NCI-H510A treated with DMSO at 0.1 percent for 48 hours (cell line): Measurements from ENCODE around the gene ATOSB.
A peak's percentile ranks its signal among the peaks of the same experiment; 100 is the strongest.

Source experiments
- DNase-seq: peaks from one replicate; lab custom pipeline; 2025; lab: John Stamatoyannopoulos, UW

ATOSB gene

DNA sequence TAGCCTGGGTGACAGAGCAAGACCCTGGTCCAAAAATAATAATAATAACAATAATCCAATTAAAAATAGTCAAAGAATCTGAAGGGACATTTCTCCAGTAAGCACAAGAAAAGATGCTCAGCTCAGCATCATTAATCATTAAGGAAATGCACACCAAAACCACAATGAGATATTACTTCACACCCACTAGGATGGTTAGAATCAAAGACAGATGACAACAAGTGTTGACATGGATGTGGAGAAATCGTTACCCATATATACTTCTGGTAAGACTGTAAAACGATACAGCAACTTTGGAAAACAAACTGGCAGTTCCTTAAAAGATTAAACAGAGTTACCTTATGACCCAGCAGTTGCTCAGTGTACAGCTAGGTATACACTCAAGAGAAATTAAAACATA, 30.6 kb downstream of the ATOSB start:
- DNase-seq: no peak

DNA sequence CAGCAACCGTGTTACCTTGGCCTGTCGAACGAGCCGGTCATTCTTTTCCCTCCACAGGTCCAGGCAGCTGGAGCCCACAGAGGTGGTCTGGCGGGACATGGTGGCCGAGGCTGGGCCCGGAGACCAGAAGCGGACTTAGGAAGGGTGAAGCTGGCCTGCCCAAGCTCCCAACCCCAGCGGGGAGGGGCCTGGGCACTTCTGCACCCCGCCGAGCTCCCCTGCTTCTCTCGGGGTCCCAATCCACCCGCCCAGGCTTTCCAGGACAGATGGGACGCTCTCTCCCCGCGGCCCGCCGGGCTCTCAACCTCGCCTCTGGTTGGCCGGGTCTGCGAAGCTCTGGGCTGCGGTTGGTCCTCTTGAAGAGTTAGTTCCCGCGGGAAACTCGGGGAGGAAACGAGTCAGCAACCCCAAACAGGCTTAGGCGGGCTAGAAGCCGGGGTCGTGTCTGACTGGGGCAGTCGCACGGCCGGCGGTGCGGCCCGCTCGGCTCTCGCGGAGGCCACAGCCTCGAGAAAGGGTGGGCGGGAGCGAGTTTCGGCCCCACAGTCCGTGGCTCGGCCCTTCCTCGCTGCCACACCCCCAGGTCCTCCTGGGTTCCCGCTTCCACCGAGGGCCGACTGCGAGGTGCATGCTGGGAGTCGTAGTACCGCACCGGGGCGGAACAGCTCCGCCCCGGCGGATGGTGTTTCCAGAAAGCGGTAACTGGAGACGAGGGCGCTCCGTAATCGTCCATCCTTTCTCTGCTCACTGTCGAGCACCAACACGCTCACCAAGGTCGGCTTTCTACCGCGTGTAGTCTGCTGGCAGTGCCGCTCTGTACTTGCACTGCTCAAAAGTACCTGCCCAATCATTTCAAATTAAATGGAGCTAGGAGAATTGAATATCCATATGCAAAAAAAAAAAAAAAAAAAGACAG, 36.0 kb downstream of the ATOSB start, which contains the start of gene FANCG:
TSS of gene FANCG (minus strand) at position 517 of the 916 bp plus-strand sequence. CDS start at position 99, 418 bp downstream.
- DNase-seq: peak; percentile 79

DNA sequence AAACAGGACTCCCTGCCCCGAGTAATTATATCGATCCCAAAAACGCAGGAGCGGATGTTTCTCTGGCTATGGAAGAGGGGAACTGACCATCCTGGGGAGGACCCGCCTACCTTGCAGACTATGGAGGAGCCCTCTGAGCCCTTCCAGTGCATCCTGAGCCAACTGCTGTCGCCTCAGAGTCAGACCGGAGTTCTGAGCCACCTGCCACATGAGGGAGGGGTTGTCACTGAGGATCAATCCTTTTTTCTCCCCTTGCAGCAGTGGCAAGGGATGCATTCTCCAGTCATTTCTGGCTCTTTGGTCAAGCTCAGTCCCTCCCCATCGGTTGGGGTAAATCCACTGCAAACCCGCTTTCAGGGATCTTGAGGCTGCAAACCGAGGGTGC, 36.6 kb downstream of the ATOSB start:
- DNase-seq: no peak

DNA sequence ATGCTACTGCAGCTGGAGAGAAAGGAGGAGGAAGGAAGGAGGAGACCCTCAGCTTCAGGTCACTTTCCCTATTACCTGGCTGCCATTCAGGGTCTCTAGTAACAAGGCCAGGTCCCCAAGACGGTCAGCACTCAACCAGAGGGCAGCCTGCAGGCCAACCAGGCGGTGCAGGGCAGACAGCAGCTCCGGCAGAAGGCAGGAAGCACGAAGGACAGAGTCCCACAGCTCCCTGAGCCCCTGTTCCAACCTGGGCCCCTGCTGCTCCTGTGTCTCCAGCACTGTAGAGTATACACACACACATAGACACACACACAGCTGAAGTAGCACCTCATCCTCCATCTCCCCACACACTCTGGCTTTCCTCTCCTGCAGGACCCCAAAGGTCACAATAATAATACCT, 37.6 kb downstream of the ATOSB start:
- no peak for DNase-seq

DNA sequence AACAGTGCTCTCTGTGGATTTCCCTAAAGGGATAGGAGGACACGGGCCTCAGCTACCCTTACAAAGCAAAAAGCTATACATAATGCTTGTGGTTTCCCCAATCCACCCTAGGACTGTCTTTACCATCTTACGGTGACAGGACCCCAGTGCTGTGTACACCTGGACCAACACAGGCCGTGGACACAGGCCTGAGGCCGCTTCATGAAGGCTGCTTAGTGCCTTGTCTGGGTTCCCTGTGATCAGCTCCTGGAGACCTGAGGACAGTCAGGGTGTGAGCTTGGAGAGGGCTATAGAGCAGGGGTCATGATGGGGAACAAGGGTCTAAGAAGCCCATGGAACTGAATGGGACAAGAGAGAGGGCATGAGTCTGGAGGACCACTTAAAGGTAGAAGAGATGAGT, 38.8 kb downstream of the ATOSB start:
- DNase-seq: no peak

DNA sequence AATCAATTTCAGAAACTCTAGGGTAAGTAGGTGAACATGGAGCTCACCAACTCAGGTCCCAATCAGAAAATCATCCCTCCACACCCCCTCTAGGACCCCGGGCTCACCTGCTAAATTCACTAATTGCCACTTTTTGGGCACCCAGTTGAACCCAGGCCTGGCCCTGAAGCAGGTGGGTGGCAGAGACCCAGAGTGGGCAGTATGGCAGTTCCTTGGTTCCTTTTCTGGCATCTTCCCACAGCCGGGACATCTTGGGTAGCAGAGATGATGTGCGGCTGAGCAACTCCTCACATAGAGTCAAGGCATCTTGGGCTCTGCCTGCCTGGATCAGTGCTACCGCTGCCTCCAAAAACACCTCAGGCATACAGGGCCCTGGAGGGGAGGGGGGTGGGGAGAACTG, 40.3 kb downstream of the ATOSB start:
- no peak for DNase-seq

DNA sequence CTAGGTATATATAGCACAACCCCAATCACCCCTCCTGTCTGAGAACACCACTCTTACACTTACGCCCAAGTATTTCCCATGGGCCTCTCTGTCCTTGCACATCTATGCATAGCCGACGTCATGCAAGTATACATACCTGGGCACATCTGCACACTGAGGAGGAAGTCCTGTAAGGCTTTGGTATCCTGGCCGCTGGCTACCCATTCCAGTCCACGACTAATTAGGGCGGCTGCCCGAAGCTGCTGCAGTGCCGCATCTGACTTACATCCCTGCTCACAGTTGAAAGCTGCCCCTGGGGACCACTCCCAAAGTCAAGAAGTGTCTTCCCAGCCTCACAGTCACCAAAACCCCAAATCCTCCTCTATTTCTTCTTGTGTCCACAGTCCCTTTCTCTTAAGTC, 40.9 kb downstream of the ATOSB start:
- DNase-seq: no peak

DNA sequence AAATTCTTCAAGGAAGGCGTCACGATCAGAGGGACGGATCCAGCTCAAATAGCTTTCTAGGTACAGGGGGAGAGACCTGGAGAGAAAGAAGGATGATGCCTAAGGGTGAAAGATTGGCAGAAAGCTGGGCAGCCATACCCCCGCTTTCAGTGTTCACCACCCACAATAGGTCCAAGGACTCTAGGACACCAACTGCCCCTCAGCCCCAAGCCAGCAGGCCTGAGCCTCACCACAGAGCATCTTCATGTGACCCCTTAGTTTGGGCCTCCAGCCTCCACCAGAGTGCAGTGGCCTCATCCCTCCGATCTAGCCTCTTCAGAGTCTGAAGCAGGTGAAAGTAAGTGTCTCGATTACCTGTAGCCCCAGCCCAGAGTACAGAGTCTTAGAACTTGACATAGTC, 41.5 kb downstream of the ATOSB start:
- no peak for DNase-seq

DNA sequence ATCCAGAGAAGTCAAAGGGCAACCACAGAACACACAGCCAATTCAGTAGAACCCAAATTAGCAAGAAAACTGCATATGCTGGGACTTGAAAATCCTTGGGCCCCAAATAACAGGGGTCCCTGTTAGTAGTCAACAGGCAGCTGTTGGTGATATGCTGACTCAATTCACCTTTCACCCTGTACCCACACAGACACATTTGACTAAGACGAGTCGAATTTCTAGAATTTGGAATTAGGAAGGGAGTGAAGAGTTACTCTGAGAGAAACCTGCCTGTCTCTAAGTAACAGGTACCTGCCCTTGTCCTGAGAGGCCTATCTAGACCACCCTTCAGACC, 42.4 kb downstream of the ATOSB start:
- no peak for DNase-seq

DNA sequence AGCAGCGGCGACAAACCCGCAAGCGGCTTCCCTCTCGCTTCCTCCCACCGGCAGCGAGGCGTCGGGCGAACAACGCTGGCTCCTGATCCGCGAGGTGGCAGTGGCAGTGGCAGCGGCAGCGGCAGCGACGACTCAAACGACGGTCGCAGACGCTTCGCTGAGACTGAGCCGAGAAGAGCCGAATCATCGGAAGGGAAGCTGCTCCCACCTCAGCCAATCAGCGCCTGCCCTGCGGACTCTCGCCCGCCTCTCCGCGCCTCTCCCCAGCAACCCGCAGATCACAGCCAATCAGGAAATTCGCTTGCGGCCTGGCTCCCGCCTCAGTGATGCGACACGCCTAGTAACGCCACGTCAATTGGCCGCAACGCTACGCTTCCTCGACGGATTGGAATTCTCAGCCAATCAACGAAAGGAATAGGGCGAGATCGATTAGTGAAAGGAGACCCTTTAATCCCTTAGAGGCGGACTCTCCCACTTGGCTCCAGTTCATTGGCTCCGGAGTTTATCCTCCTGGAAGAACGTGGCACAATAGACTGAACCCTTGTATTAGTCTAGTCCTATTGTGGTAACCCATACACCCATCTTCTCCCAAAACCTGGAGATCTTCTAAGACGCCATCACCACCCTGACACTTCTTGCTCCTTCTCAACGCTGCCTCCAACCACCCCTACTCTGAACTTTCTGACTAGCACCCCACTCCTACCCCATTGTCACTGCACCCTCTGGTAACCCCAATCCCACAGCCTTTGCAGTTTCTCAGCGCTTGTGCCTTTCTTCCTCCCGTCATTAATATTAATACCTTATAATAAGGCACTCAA, 43.0 kb downstream of the ATOSB start, which contains the start of gene VCP:
TSS of gene VCP (minus strand) at position 165 of the 818 bp plus-strand sequence. CDS start 272 bp downstream, outside the sequence.
- peak; percentile 95 for DNase-seq

DNA sequence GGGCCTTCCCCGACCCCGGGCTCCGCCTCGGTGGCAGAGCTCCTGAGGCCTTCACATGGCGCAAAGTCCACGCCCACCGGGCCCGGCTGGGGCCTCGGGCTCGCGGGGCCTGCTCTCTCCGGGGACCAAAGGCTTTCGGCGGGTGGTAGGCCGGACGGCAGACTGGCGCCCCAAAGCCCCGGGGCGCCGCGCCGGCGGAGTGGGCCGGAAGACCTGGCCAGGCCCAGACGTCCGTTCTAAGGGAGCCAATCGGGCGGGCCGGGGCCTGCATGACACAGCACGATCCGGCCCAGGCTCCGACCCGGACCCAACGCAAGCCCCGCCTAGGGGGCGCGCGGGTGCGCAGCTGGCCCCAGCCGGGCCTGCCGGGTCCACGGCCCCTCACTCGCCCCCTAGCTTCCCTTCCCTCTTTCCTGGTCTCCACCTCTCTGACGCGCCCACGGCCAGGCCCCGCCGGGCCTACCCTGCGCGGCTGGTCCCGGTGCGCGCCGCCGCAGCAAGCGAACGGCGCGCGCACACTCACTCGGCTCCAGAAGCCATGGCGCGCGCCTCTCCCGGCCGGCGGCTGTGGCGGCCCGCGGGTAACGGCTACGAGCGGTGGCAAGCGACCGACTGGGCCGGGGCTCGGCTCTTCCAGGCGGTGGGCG, 43.7 kb downstream of the ATOSB start:
- DNase-seq: peak; percentile 19

DNA sequence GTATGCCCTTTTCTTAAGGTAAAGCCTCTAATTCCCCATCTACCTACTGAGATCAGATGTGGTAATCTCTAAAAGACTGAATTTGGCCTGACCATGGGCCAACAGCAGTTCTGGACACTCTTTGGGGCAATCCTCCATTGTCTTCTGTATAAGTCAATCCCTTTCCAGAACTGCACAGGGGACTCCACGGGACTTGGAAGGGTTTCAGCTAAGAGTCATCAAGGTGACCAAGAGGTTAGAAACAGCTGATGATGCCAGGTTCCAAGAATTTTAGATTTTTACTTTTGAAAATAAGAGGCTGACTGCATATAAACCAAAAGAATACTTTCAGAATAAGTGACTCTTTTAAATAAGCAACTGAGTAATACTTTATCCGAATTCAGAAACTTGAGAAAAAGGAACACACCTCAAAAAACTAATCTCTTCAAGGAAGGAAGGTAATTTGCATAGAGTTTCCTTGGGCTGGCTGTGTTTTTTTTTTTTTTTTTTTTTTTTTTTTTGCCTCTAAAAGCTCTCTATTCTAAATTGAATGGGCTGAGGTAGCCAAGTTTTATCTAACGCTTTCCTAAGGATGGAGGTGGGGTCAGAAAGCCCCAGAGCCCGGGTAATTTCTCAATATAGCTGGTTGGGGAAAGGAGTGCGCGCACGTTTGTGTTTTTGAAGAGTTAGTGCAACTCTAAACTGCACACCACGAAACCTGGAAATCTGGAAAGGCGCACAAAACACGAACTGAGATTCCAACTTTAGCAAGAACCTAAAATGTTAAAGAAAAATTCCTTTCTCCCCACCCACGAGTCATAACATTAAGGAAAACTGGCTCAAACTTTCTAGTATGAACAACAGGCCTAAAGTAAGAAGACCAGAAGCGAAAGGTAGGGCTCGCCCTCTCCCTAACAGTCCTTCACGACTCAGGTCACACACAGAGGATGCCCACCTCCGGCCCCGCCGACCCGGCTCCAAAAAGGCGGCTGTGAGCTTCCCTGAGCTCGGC, 44.5 kb downstream of the ATOSB start:
- DNase-seq: no peak

DNA sequence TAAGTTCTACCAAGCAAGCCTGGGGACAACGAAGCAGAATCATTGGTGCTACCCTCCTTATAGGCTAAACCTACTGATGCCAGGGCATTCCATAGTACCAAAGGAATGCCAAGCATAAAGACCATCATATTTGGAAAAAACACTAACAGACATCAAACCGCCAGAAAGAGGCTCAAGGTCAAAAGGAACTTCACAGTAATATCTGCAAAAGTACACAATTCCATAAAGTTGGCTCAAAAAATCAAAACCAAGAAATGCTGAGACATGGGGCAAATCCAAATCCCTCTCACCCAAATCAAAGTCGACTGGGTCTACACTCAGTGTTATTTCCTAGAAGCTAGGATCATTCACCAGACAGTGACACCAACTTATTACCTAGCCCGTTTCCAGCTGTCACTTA, 46.6 kb downstream of the ATOSB start:
- no peak for DNase-seq

DNA sequence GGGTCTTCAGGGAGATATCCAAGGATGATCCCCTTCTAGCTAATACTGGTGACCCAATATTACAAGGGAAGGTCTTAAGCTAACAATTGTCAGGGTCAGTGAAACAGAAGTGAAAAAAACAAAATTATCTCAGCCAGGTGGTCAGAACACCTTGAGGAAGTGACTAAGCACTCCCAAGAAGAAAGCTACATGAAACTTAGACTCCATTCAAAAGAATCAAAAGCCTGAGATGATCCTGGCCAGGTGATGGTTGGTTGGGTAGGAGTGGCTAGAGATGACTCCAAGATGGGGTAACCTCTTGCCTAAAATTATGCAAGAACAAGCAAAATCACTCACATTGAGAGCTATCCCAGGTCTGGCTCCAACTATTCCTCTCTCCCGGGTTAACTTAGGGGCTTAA, 48.6 kb downstream of the ATOSB start:
- DNase-seq: no peak

DNA sequence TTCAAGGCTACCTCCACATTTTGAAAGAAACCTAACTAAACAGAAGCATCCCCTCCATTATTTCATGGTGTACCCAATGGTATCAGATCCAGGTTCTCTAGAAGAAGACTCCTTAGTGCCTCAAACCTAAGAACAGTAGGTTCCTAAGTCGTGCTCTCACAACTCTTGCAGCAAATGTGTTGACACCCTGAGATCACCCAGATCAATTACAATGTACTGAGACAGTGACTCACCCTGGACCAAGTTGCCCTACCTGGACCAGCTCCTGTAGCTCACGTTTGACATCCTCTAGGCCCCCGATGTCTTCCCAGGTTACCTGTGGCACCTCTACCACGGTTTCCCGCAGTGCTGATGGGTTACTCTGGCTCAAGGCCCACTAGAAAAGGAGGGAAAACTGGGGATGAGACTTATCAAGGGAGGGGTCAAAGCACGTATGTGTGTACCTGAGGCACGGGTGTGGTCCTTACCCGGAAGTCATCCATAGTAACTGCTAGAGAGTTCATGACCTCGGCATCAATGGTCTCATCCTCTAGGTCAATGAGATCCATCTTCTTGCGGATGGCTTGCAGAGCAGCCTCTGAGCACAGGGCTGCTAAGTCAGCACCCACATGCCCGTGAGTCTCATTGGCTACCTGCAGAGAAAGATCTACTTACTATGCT, 55.0 kb downstream of the ATOSB start:
- DNase-seq: no peak

DNA sequence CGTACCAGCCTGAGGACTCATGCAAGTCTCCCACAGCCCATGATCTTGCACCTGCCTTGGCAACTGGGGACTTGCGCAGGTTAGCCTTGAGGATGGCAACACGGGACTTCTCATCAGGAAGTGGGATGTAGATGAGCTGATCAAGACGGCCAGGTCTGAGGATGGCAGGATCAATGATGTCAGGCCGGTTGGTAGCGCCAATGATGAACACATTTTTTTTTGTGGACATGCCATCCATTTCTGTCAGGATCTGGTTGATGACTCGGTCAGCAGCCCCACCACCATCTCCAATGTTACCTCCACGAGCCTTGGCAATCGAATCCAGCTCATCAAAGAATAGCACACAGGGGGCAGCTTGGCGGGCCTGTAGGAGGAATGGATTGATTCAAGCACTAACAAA, 56.2 kb downstream of the ATOSB start:
- no peak for DNase-seq

DNA sequence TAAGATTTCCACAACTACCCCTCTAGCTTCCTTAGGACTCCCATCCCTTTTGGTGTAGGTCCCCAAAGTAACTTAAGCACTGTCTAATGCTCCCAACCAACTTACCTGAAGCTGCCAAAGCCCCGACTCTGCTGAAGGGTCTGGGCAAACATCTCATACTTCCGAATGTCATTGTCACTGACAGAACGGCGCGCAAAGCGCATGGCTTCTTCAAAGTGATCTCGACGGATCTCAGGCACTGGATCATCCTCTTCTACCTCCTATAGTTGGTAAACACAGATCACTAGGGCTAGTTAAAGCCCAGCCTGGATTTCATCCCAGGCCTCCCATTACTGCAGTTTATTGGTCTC, 58.4 kb downstream of the ATOSB start:
- no peak for DNase-seq

DNA sequence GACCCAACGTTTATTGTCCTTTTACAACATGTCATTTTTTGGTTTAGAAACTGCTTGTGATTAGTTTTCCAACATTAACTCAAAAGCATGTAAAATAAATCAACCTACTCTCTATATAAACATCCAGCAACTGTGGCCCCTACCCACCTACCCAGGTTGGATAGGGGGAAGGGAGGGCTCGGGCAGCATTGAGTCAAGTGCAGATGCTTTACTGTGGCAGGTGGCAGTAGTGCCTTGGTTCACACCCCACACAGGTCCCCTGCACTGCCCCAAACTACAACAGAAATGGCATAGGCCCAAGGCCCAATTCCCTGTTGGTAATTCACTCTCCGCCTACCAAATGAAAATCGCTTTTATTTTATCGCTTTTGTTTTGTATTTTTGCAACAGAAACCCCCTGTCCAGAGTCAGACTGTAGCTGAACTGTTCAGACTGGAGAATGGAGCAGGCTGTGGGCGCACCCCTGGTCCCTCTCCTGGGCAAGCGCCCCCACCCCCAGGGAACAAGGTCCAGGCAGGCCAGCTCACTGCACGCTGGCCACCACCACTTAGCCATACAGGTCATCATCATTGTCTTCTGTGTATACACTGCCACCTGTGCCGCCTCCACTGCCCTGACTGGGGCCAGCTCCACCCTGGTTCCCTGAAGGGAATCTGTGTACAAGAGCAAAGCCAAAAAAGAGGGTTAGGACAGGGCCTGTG, 58.9 kb downstream of the ATOSB start:
- DNase-seq: no peak

DNA sequence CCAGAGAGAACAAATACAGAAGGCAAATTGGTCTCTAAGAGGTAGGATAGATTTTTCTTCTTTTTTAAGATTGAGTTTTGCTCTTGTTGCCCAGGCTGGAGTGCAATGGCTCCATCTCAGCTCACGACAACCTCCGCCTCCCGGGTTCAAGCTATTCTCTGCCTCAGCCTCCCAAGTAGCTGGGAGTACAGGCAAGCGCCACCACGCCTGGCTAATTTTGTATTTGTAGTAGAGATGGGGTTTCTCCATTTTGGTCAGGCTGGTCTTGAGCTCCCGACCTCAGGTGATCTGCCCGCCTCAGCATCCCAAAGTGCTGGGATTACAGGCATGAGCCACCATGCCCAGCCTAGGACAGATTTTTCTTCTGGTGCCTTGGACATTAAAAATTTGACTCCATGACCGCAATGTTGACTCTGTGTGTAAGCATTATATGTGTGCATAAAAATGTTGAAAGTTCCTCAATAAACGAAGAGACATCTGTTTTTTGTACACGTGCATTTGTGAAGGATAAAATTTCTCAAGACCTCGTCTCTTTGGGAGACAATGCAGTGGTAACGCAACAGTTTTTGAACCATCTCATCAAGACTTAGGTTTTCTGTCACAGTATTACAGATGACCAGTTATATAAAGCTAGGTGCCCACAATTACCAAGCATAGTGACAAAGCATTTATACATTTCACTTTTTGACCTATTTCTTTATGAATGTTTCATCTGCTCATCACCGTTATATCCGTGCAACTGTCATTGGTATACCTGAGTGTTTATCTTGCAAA, 60.6 kb downstream of the ATOSB start:
- DNase-seq: no peak
